HFFc6 (cell line): ENCODE measurements around the gene EVC2. TPM values are rescaled to one million over a fixed set of nuclear protein-coding genes. Genes with fewer than 3 reads are reported as not detected.

Source experiments
- DNase-seq: peaks from one replicate; pipeline ENCODE4 v3.0.0-alpha.2; 2018
- H3K27ac Mint-ChIP-seq: 2 replicates; pipeline ENCODE4 v1.8.0; 2020; ENCODE audit warnings: mild to moderate bottlenecking, mixed read lengths
- H3K27me3 Mint-ChIP-seq: 2 replicates; pipeline ENCODE4 v1.8.0; 2021; ENCODE audit warnings: mild to moderate bottlenecking, moderate library complexity, mixed read lengths; ENCODE audit not compliant: insufficient read depth
- H3K36me3 Mint-ChIP-seq: 2 replicates; pipeline ENCODE4 v1.8.0; 2021; ENCODE audit warnings: low read depth, mixed read lengths
- H3K4me1 Mint-ChIP-seq: 2 replicates; pipeline ENCODE4 v1.8.0; 2020; ENCODE audit warnings: low read depth, mixed read lengths
- H3K4me3 Mint-ChIP-seq: 2 replicates; pipeline ENCODE4 v1.8.0; 2020; ENCODE audit warnings: mild to moderate bottlenecking, moderate library complexity, mixed read lengths
- H3K9me3 Mint-ChIP-seq: 2 replicates; pipeline ENCODE4 v1.8.0; 2020; ENCODE audit warnings: mild to moderate bottlenecking, mixed read lengths
- CTCF ChIP-seq: fragments of 200-600 bp; sonication (generic); IDR thresholded peaks from 2 replicates; pipeline ENCODE4 v1.5.0; 2021; ENCODE audit warnings: antibody characterized with exemption, mild to moderate bottlenecking
- total RNA-seq, 6 experiments: library from RNA; stranded (reverse); fragmentation: NEBNext Ultra II Directional; extraction: Animal tissue kit (Norgen Biotek cat#: 25700); gene quantifications; 2 replicates in 1 of 6; 3 replicates in 5 of 6; pipeline ENCODE4 v1.2.3, GENCODE V29; 2021

EVC2 gene
- total RNA-seq, 6 experiments from 2014 or later = 3.0 to 4.1 (median 3.8) TPM

DNA sequence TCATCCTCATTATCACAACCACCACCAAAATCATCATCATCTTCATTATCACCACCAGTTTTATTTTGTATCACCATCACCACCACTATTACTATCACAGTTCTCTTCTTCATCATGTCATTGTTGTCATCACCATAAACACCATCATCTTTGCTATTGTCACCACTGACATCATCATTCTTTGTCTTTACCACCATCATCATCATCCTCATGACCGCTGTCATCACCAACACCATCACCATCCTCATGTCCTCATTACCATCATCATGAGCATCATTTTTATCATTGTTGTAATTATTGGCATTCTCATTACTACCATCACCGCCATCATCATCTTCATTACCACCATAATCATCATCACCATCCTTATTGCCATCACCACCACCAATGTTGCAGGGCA lies 34.0 kb upstream of the EVC2 start:
- TF ChIP-seq CTCF = no peak
- peaks cover 33% of the 10 kb centered on the region for H3K4me1 Mint-ChIP-seq
- no peak overlapping the region for H3K4me3 Mint-ChIP-seq
- no peak for DNase-seq
- no peak overlapping the region for H3K27ac Mint-ChIP-seq
- no peaks in the 10 kb centered on the region for H3K27me3 Mint-ChIP-seq
- no peaks in the 10 kb centered on the region for H3K9me3 Mint-ChIP-seq
- peaks cover 17% of the 10 kb centered on the region for H3K36me3 Mint-ChIP-seq

DNA sequence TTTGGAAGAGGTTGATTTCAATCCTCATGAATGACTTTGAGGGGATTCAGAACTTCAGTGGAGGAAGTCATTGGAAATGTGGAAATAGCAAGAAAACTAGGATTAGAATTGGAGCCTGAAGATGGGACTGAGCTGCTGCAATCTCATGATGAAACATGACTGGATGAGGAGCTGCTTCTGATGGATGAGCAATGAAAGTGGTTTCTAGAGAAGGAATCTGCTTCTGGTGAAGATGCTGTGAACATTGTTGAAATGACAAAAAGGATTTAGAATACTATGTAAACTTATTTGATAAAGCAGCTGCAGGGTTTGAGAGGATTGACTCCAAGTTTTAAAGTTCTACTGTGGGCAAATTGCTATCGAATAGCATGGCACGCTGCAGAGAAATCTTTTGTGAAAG lies 29.7 kb upstream of the EVC2 start:
- Mint-ChIP-seq H3K36me3 (peaks cover 37% of the 10 kb centered on the region), H3K27me3 (no peaks in the 10 kb centered on the region; the same call in 1 of the 2 replicates), H3K4me1 (peaks cover 9% of the 10 kb centered on the region), H3K27ac (peak overlapping the region; percentile 19; the same call in 1 of the 2 replicates), H3K4me3 (no peak overlapping the region), H3K9me3 (no peaks in the 10 kb centered on the region)
- DNase-seq = no peak
- TF ChIP-seq CTCF = no peak

- TF ChIP-seq CTCF = no peak
- no peak for DNase-seq
- Mint-ChIP-seq H3K36me3 (peaks cover 39% of the 10 kb centered on the region), H3K4me1 (peaks cover 9% of the 10 kb centered on the region), H3K27me3 (no peaks in the 10 kb centered on the region; the same call in 1 of the 2 replicates), H3K27ac (no peak overlapping the region; the same call in 1 of the 2 replicates), H3K4me3 (no peak overlapping the region), H3K9me3 (no peaks in the 10 kb centered on the region)
Observed at GRCh38 chr4:5735463-5735862, 27.1 kb upstream of the EVC2 start.

- TF ChIP-seq CTCF = no peak
- H3K9me3 Mint-ChIP-seq = no peaks in the 10 kb centered on the region
- DNase-seq = no peak
- H3K27ac Mint-ChIP-seq = no peak overlapping the region
- no peaks in the 10 kb centered on the region; the same call in 1 of the 2 replicates for H3K27me3 Mint-ChIP-seq
- H3K4me3 Mint-ChIP-seq = no peak overlapping the region
- H3K36me3 Mint-ChIP-seq = peaks cover 38% of the 10 kb centered on the region
- H3K4me1 Mint-ChIP-seq = peaks cover 9% of the 10 kb centered on the region
Observed at GRCh38 chr4:5734853-5735252, 26.5 kb upstream of the EVC2 start.

GRCh38 chr4:5732158-5732557 lies 23.8 kb upstream of the EVC2 start:
- H3K27me3 Mint-ChIP-seq = peaks cover 2% of the 10 kb centered on the region
- TF ChIP-seq CTCF = no peak
- no peak overlapping the region for H3K27ac Mint-ChIP-seq
- no peak overlapping the region for H3K4me3 Mint-ChIP-seq
- peaks cover 35% of the 10 kb centered on the region for H3K36me3 Mint-ChIP-seq
- H3K9me3 Mint-ChIP-seq = no peaks in the 10 kb centered on the region
- DNase-seq = no peak
- H3K4me1 Mint-ChIP-seq = peaks cover 12% of the 10 kb centered on the region
